Mesothelial cell of epicardium (in vitro differentiated cells): ENCODE measurements around the gene ECI1. TPM values are rescaled to one million over a fixed set of nuclear protein-coding genes. Genes with fewer than 3 reads are reported as not detected.

Experiments used
- DNase-seq, 2 experiments: peaks; one replicate each; pipeline ENCODE4 v3.0.0; 2021; ENCODE audit warnings: low spot score in 2 of 2; ENCODE audit not compliant: unreplicated experiment in 2 of 2
- H3K27ac Mint-ChIP-seq: 2 replicates; pipeline ENCODE4 v1.8.0; 2021; ENCODE audit warnings: mixed read lengths
- H3K27me3 Mint-ChIP-seq: 2 replicates; pipeline ENCODE4 v1.8.0; 2021; ENCODE audit warnings: low read depth, mixed read lengths
- H3K36me3 Mint-ChIP-seq: 2 replicates; pipeline ENCODE4 v1.8.0; 2021; ENCODE audit warnings: mixed read lengths
- H3K4me1 Mint-ChIP-seq: 2 replicates; pipeline ENCODE4 v1.8.0; 2021; ENCODE audit warnings: mixed read lengths
- H3K4me3 Mint-ChIP-seq: 2 replicates; pipeline ENCODE4 v1.8.0; 2021; ENCODE audit warnings: mild to moderate bottlenecking, moderate library complexity, mixed read lengths
- H3K9me3 Mint-ChIP-seq: 2 replicates; pipeline ENCODE4 v1.8.0; 2021; ENCODE audit warnings: mixed read lengths
- CTCF ChIP-seq: fragments of 200-600 bp; sonication (generic); IDR thresholded peaks from one replicate; pipeline ENCODE4 v1.5.0; 2021; ENCODE audit warnings: antibody characterized with exemption; ENCODE audit not compliant: unreplicated experiment
- total RNA-seq: library from RNA; stranded (reverse); gene quantifications from 3 replicates; pipeline ENCODE4 v1.2.1, GENCODE V29; 2021

Gene ECI1
- total RNA-seq, 1 donor from 2014 or later, result 53.3 TPM

- H3K9me3 Mint-ChIP-seq, result no peaks in the 10 kb centered on the region
- H3K27me3 Mint-ChIP-seq, result peaks cover 44% of the 10 kb centered on the region
- peak overlapping the region; percentile 46 for H3K4me3 Mint-ChIP-seq
- no peak for DNase-seq
- peaks cover 2% of the 10 kb centered on the region for H3K4me1 Mint-ChIP-seq
- peaks cover 16% of the 10 kb centered on the region for H3K36me3 Mint-ChIP-seq
- no peak overlapping the region for H3K27ac Mint-ChIP-seq
- no peak for TF ChIP-seq CTCF
These were observed 13.8 kb downstream of the ECI1 start for GRCh38 chr16:2237493-2238149.

- peaks cover 12% of the 10 kb centered on the region for H3K36me3 Mint-ChIP-seq
- no peak for TF ChIP-seq CTCF
These were observed 14.3 kb downstream of the ECI1 start for GRCh38 chr16:2237102-2237482.

GRCh38 chr16:2236337-2237101, 14.9 kb downstream of the ECI1 start, which contains the start of gene DNASE1L2:
Gene DNASE1L2 (plus strand): TSS chr16:2236444. CDS start chr16:2236817, 373 bp downstream.
- no peak for TF ChIP-seq CTCF
- DNase-seq, result no peak
- peaks cover 12% of the 10 kb centered on the region for H3K36me3 Mint-ChIP-seq
- peaks cover 44% of the 10 kb centered on the region for H3K27me3 Mint-ChIP-seq
- H3K4me3 Mint-ChIP-seq, result peak within 1 kb of the TSS; percentile 41
- no peak within 1 kb of the TSS for H3K27ac Mint-ChIP-seq
- H3K9me3 Mint-ChIP-seq, result no peaks in the 10 kb centered on the region
- H3K4me1 Mint-ChIP-seq, result peaks cover 2% of the 10 kb centered on the region

More at GRCh38 chr16:2237102-2237482, 14.3 kb downstream of the ECI1 start:
- Mint-ChIP-seq H3K4me3 (peak overlapping the region; percentile 41), H3K27ac (no peak overlapping the region), H3K9me3 (no peaks in the 10 kb centered on the region), H3K4me1 (peaks cover 2% of the 10 kb centered on the region), H3K27me3 (peaks cover 44% of the 10 kb centered on the region)
- no peak for DNase-seq

GRCh38 chr16:2235695-2236336, 15.6 kb downstream of the ECI1 start:
- H3K36me3 Mint-ChIP-seq, result peaks cover 12% of the 10 kb centered on the region
- H3K4me1 Mint-ChIP-seq, result peaks cover 2% of the 10 kb centered on the region
- no peak overlapping the region for H3K27ac Mint-ChIP-seq
- DNase-seq, result no peak
- no peak overlapping the region for H3K4me3 Mint-ChIP-seq
- no peak for TF ChIP-seq CTCF
- no peaks in the 10 kb centered on the region for H3K9me3 Mint-ChIP-seq
- peaks cover 44% of the 10 kb centered on the region for H3K27me3 Mint-ChIP-seq

GRCh38 chr16:2235234-2235651, 16.1 kb downstream of the ECI1 start:
- no peak for TF ChIP-seq CTCF
- Mint-ChIP-seq H3K9me3 (no peaks in the 10 kb centered on the region), H3K27me3 (peaks cover 44% of the 10 kb centered on the region), H3K4me3 (no peak overlapping the region), H3K27ac (no peak overlapping the region), H3K36me3 (peaks cover 12% of the 10 kb centered on the region), H3K4me1 (peaks cover 2% of the 10 kb centered on the region)
- no peak for DNase-seq
